ENCODE data around the gene AGMO.

The AGMO gene

GRCh38 chr7:15452670-15453069 lies 109.1 kb downstream of the AGMO start:
- DNase-seq = no peak

- no peak for DNase-seq
Measured at GRCh38 chr7:15446722-15447121, 115.1 kb downstream of the AGMO start.

GRCh38 chr7:15446280-15446679 lies 115.5 kb downstream of the AGMO start:
- no peak for DNase-seq

GRCh38 chr7:15441915-15442314 lies 119.9 kb downstream of the AGMO start:
- DNase-seq = no peak

- DNase-seq = no peak
Measured at GRCh38 chr7:15440482-15440881, 121.3 kb downstream of the AGMO start.

GRCh38 chr7:15439853-15440252 lies 122.0 kb downstream of the AGMO start:
- DNase-seq = no peak

GRCh38 chr7:15433151-15433550 lies 128.7 kb downstream of the AGMO start:
- DNase-seq = no peak

GRCh38 chr7:15430911-15431310 lies 130.9 kb downstream of the AGMO start:
- no peak for DNase-seq

GRCh38 chr7:15430191-15430590 lies 131.6 kb downstream of the AGMO start:
- no peak for DNase-seq

GRCh38 chr7:15424468-15424867 lies 137.3 kb downstream of the AGMO start:
- DNase-seq = no peak

GRCh38 chr7:15419596-15419995 lies 142.2 kb downstream of the AGMO start:
- DNase-seq = no peak

- DNase-seq = no peak
Measured at GRCh38 chr7:15418264-15418663, 143.6 kb downstream of the AGMO start.

GRCh38 chr7:15417341-15417988 lies 144.3 kb downstream of the AGMO start:
- no peak for DNase-seq

GRCh38 chr7:15411019-15411418 lies 150.8 kb downstream of the AGMO start:
- DNase-seq = no peak

- no peak for DNase-seq
Measured at GRCh38 chr7:15407910-15408309, 153.9 kb downstream of the AGMO start.

- no peak for DNase-seq
Measured at GRCh38 chr7:15403751-15404150, 158.1 kb downstream of the AGMO start.

GRCh38 chr7:15403315-15403714 lies 158.5 kb downstream of the AGMO start:
- no peak for DNase-seq

- DNase-seq = no peak
Measured at GRCh38 chr7:15402436-15403136, 159.2 kb downstream of the AGMO start.

GRCh38 chr7:15400440-15400839 lies 161.4 kb downstream of the AGMO start:
- DNase-seq = no peak

GRCh38 chr7:15399441-15399840 lies 162.4 kb downstream of the AGMO start:
- DNase-seq = no peak

- DNase-seq = no peak
Measured at GRCh38 chr7:15397922-15398760, 163.7 kb downstream of the AGMO start.

- DNase-seq = no peak
Measured at GRCh38 chr7:15397159-15397550, 164.7 kb downstream of the AGMO start.

GRCh38 chr7:15396210-15397158 lies 165.3 kb downstream of the AGMO start:
- no peak for DNase-seq
